HFFc6 (cell line): ENCODE results near the gene FXR1. TPM values are rescaled to one million over a fixed set of nuclear protein-coding genes. Genes with fewer than 3 reads are reported as not detected.

Experiments used
- DNase-seq: peaks from one replicate; pipeline ENCODE4 v3.0.0-alpha.2; 2018
- H3K27ac Mint-ChIP-seq: 2 replicates; pipeline ENCODE4 v1.8.0; 2020; ENCODE audit warnings: mild to moderate bottlenecking, mixed read lengths
- H3K27me3 Mint-ChIP-seq: 2 replicates; pipeline ENCODE4 v1.8.0; 2021; ENCODE audit warnings: mild to moderate bottlenecking, moderate library complexity, mixed read lengths; ENCODE audit not compliant: insufficient read depth
- H3K36me3 Mint-ChIP-seq: 2 replicates; pipeline ENCODE4 v1.8.0; 2021; ENCODE audit warnings: low read depth, mixed read lengths
- H3K4me1 Mint-ChIP-seq: 2 replicates; pipeline ENCODE4 v1.8.0; 2020; ENCODE audit warnings: low read depth, mixed read lengths
- H3K4me3 Mint-ChIP-seq: 2 replicates; pipeline ENCODE4 v1.8.0; 2020; ENCODE audit warnings: mild to moderate bottlenecking, moderate library complexity, mixed read lengths
- H3K9me3 Mint-ChIP-seq: 2 replicates; pipeline ENCODE4 v1.8.0; 2020; ENCODE audit warnings: mild to moderate bottlenecking, mixed read lengths
- CTCF ChIP-seq: fragments of 200-600 bp; sonication (generic); IDR thresholded peaks from 2 replicates; pipeline ENCODE4 v1.5.0; 2021; ENCODE audit warnings: antibody characterized with exemption, mild to moderate bottlenecking
- total RNA-seq, 6 experiments: library from RNA; stranded (reverse); fragmentation: NEBNext Ultra II Directional; extraction: Animal tissue kit (Norgen Biotek cat#: 25700); gene quantifications; 2 replicates in 1 of 6; 3 replicates in 5 of 6; pipeline ENCODE4 v1.2.3, GENCODE V29; 2021

The FXR1 gene
- total RNA-seq, 6 experiments from 2014 or later = 159 to 213 (median 171) TPM

GRCh38 chr3:180923561-180923960, 11.1 kb downstream of the FXR1 start:
- DNase-seq = no peak
- no peak overlapping the region for H3K27ac Mint-ChIP-seq
- H3K4me1 Mint-ChIP-seq = peaks cover 37% of the 10 kb centered on the region
- H3K27me3 Mint-ChIP-seq = peaks cover 2% of the 10 kb centered on the region; the same call in 1 of the 2 replicates
- H3K36me3 Mint-ChIP-seq = peaks cover 10% of the 10 kb centered on the region; the same call in 1 of the 2 replicates
- no peak overlapping the region for H3K4me3 Mint-ChIP-seq
- TF ChIP-seq CTCF = no peak
- H3K9me3 Mint-ChIP-seq = no peaks in the 10 kb centered on the region

GRCh38 chr3:180926526-180926925, 14.1 kb downstream of the FXR1 start:
- no peaks in the 10 kb centered on the region for H3K9me3 Mint-ChIP-seq
- H3K27me3 Mint-ChIP-seq = no peaks in the 10 kb centered on the region
- TF ChIP-seq CTCF = no peak
- H3K4me3 Mint-ChIP-seq = no peak overlapping the region
- no peak for DNase-seq
- peak overlapping the region; percentile 51 for H3K27ac Mint-ChIP-seq
- H3K4me1 Mint-ChIP-seq = peaks cover 38% of the 10 kb centered on the region
- peaks cover 21% of the 10 kb centered on the region for H3K36me3 Mint-ChIP-seq

GRCh38 chr3:180929376-180929775, 16.9 kb downstream of the FXR1 start:
- Mint-ChIP-seq H3K9me3 (no peaks in the 10 kb centered on the region), H3K36me3 (peaks cover 21% of the 10 kb centered on the region), H3K4me3 (no peak overlapping the region), H3K27me3 (no peaks in the 10 kb centered on the region), H3K4me1 (peaks cover 59% of the 10 kb centered on the region), H3K27ac (no peak overlapping the region; the same call in 1 of the 2 replicates)
- TF ChIP-seq CTCF = no peak
- DNase-seq = no peak

GRCh38 chr3:180930526-180930925, 18.1 kb downstream of the FXR1 start:
- no peaks in the 10 kb centered on the region for H3K27me3 Mint-ChIP-seq
- H3K9me3 Mint-ChIP-seq = no peaks in the 10 kb centered on the region
- no peak overlapping the region; the same call in 1 of the 2 replicates for H3K27ac Mint-ChIP-seq
- no peak overlapping the region for H3K4me3 Mint-ChIP-seq
- no peak for TF ChIP-seq CTCF
- peaks cover 21% of the 10 kb centered on the region for H3K36me3 Mint-ChIP-seq
- H3K4me1 Mint-ChIP-seq = peaks cover 60% of the 10 kb centered on the region
- DNase-seq = no peak

GRCh38 chr3:180932819-180933218, 20.3 kb downstream of the FXR1 start:
- H3K27ac Mint-ChIP-seq = no peak overlapping the region
- peaks cover 43% of the 10 kb centered on the region for H3K4me1 Mint-ChIP-seq
- peaks cover 19% of the 10 kb centered on the region for H3K36me3 Mint-ChIP-seq
- H3K27me3 Mint-ChIP-seq = no peaks in the 10 kb centered on the region
- DNase-seq = no peak
- no peak overlapping the region for H3K4me3 Mint-ChIP-seq
- no peak for TF ChIP-seq CTCF
- H3K9me3 Mint-ChIP-seq = no peaks in the 10 kb centered on the region

GRCh38 chr3:180934638-180935037, 22.2 kb downstream of the FXR1 start:
- no peak for DNase-seq
- Mint-ChIP-seq H3K9me3 (no peaks in the 10 kb centered on the region), H3K4me1 (peaks cover 38% of the 10 kb centered on the region), H3K4me3 (no peak overlapping the region), H3K27me3 (no peaks in the 10 kb centered on the region), H3K36me3 (peaks cover 11% of the 10 kb centered on the region; the same call in 1 of the 2 replicates), H3K27ac (peak overlapping the region; percentile 21; the same call in 1 of the 2 replicates)
- no peak for TF ChIP-seq CTCF
